GM20000 (cell line): ENCODE data around the gene GTF2H4.

Source experiments
- DNase-seq: peaks from one replicate; pipeline ENCODE4 v3.0.0; 2012; ENCODE audit warnings: low spot score
- CTCF ChIP-seq: IDR thresholded peaks from 2 replicates; pipeline ENCODE4 v1.5.1; 2012; ENCODE audit warnings: mild to moderate bottlenecking, control low read depth; ENCODE audit errors: extremely low read depth, missing control alignments

GTF2H4 gene

GRCh38 chr6:30960907-30961673, 53.1 kb downstream of the GTF2H4 start:
- no peak for TF ChIP-seq CTCF
- no peak for DNase-seq

- TF ChIP-seq CTCF: no peak
- no peak for DNase-seq
Observed at GRCh38 chr6:30962716-30963115, 54.7 kb downstream of the GTF2H4 start.

- no peak for TF ChIP-seq CTCF
- no peak for DNase-seq
Observed at GRCh38 chr6:30963641-30964040, 55.6 kb downstream of the GTF2H4 start.
